Tibial nerve (tissue), 3 donors: Measurements from ENCODE around the gene SH2D3C.

Experiments used
- CTCF ChIP-seq, 5 experiments: fragments of 200-600 bp in 3 of 5; fragments of 450-650 bp in 2 of 5; sonication (generic) in 3 of 5; IDR thresholded peaks; one replicate each; pipeline ENCODE4 v1.5.1; 2016 to 2019; ENCODE audit warnings: antibody characterized with exemption in 5 of 5, mild to moderate bottlenecking in 3 of 5, moderate library complexity in 2 of 5
- POLR2A ChIP-seq, 2 donors: fragments of 450-650 bp; IDR thresholded peaks; one replicate each; pipeline ENCODE4 v1.6.1; 2017; ENCODE audit warnings: antibody characterized with exemption in 2 of 2, mild to moderate bottlenecking in 2 of 2, moderate library complexity in 2 of 2

GRCh38 chr9:127767410-127767809 lies 11.1 kb downstream of the SH2D3C start:
- TF ChIP-seq POLR2A (IDR thresholded peaks at IDR 0.05) (no peak), CTCF (IDR thresholded peaks at IDR 0.05) (no peak)
